GM12801 (cell line): Measurements from ENCODE around the gene GALNT18.

Experiments used
- TF ChIP-seq, protein P1 (sequence below): IDR thresholded peaks from one replicate; pipeline ENCODE4 v1.5.1; 2011; ENCODE audit warnings: control low read depth; ENCODE audit not compliant: insufficient read length; ENCODE audit errors: extremely low read depth

GALNT18 gene

DNA sequence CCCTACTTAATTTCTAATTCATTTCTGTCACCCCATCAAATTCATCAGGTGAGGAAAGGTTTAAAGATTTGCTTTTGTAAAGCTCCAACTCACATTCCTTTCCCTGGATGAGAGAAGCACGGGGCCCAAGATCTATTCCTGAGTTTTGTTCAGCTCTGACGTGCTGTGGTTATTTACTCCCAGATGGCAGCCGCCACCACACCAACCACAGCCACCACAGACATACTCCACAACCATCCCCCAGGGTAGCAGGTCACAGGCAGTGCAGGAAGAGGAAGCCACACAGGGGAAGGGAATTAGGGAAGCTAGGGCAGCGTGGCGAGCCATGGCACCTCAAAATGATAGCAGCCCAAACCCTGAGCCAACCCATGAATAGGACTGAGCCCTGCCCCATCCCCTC is 205.3 kb downstream of the GALNT18 start:
- TF ChIP-seq, protein P1, sequence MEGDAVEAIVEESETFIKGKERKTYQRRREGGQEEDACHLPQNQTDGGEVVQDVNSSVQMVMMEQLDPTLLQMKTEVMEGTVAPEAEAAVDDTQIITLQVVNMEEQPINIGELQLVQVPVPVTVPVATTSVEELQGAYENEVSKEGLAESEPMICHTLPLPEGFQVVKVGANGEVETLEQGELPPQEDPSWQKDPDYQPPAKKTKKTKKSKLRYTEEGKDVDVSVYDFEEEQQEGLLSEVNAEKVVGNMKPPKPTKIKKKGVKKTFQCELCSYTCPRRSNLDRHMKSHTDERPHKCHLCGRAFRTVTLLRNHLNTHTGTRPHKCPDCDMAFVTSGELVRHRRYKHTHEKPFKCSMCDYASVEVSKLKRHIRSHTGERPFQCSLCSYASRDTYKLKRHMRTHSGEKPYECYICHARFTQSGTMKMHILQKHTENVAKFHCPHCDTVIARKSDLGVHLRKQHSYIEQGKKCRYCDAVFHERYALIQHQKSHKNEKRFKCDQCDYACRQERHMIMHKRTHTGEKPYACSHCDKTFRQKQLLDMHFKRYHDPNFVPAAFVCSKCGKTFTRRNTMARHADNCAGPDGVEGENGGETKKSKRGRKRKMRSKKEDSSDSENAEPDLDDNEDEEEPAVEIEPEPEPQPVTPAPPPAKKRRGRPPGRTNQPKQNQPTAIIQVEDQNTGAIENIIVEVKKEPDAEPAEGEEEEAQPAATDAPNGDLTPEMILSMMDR: no peak

DNA sequence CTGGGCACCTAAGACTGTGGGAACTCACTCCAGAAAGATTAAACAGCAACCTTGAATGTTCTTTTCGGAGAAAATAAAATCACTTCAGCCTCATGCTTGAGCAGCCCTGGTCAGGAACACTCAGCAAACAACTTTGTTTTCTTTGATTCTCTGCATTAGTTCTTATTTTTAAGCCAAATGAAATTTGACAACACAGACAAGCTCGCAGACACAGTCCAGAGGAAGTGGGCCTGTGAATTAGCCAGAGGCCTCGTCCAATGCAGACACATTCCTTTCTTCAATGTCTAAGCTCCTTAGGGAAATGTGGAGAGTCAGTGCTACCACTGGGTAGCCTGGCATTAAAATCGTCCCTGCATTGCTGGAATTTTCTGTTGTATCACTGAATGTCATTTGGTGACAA is 205.9 kb downstream of the GALNT18 start:
- TF ChIP-seq, protein P1: no peak

DNA sequence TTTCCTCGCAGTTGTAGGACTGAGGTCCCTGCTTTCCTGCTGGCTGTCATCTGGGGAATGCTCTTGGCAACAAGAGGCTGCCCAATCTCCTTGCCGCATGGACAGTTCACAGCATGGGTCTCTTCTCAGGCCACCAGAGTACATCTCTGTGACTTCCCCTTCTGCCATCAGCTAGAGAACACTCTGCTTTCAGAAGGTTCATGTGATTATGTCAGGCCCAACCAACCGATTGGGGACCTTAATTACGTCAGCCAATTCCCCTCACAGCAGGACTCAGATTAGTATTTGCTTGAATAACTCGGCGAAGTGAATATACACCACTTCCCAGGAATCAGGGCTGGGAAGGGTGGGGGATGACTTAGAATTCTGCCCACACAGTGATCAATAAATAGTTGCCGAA is 206.8 kb downstream of the GALNT18 start:
- TF ChIP-seq, protein P1: no peak

DNA sequence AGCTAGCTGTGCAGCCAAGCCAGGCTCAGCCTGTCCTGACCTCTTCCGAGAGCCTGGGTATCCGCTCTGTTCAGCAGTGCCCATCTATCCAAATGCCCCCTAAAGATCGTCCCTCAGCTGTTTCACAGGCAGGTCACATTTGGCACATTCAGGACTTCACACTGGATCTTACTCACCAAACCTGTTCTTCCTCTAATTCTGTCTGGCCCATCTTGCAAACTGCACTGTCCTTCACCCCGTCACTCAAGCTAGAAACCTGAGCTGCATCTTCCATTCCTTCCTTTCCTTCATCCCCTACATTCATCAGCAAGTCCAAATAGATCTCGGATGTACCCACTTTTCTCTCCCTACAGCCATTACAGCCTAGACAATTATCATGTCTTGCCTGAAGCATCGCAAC is 208.0 kb downstream of the GALNT18 start:
- TF ChIP-seq, protein P1: no peak

DNA sequence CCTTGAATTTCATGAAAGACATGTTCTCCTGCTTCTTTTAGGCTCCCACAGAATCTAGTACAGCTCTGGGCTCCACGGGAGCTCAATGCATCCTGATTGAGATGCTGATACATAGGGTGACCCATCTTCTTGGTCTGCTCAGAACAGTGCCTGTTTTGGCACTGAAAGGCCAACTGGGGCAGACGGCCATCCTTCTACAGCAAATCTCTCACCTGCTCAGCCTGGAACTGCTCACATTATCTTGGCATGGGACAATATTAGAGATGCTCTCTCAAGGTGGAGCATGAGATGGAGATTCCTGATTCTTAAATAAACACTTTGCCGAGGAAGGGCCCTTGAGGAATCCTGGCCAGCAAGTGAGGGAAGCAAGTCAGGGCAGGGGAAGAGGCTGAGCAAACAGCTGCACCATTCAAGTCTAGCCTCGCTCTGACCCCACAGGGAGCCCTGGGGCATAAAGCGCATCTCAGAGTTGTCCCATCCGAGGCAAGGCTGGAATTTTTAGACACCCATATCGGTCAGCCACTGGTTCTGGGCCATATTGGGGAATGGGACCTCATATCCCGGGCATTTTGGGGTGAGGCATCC is 210.3 kb downstream of the GALNT18 start:
- TF ChIP-seq, protein P1: no peak

DNA sequence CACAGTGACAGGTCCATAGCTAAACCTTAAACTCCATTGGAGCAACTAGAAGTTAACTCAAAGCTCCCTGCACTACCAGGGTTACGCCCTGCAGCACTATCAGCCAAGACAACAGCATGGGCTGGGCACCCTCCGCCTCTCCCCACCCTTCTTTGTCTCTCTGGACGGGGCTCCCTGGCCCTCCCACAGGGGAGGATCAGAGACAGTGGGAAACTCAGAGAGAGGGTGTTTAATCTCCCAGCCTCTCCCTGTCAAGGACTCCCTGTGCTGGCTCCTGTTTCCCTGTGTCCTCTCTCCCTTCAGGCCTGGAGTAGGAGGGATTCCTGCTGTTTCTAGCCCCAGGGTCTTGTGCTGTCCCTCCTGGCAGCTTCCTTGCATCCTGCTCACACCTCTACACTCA is 211.9 kb downstream of the GALNT18 start:
- TF ChIP-seq, protein P1: no peak

DNA sequence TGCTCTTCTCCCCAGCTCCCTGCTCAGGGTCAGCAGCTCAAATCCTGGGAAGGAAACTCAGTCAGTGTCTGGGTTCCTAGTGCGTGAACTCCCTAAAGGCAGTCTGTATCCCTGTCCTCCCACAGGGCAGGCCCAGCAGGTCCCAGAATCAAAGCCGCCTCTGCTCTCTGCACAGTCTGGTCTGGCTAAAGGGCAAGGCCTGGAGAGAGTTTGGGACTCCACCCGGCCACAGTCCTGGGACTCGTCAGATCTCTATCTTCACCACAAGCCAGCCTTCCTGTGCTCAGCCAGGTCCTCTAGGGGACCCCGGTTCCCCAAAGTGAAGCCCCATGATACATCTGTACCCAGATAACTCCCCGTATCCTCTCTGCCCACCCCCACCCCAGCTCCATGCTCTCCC is 212.6 kb downstream of the GALNT18 start:
- TF ChIP-seq, protein P1: no peak
